HS-5 (cell line): ENCODE data around the gene DGKI.
"Not testable (repeated sequence)": the region's sequence is repeated elsewhere in the genome, so short reads cannot be mapped to it uniquely, and the experiment has no call there.

Experiments
- DNase-seq: peaks from one replicate; pipeline ENCODE4 v3.0.0-alpha.2; 2012; ENCODE audit warnings: low read depth

The DGKI gene

DNA sequence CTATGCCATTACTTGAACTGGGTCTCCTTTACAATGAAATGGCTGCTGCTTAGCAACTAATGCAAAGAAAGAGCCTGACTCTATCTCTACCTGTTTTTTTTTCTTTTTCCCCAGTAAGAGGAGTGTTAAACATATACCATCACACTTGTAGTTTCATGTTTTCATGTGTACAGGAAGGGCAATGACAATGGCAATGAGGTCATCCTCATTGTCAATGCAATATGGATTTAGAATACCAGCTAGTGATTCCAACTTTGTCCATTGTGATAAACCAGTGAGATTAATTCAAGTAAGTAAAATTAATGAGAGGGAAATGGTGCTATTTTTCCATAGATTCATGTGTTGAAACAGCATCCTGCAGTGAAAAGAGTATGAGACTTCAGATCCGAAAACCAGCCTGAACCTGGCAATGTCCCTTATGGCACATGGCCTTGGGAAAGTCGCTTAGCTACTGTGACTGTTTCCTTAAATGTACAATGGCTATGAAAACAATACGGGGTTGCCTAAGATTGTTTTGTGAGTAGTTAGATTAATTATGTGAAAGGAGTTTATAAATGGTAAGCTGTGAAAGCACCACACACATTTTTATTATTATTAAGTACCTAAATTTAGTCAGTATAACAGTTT is 11.2 kb downstream of the DGKI start:
- no peak for DNase-seq

DNA sequence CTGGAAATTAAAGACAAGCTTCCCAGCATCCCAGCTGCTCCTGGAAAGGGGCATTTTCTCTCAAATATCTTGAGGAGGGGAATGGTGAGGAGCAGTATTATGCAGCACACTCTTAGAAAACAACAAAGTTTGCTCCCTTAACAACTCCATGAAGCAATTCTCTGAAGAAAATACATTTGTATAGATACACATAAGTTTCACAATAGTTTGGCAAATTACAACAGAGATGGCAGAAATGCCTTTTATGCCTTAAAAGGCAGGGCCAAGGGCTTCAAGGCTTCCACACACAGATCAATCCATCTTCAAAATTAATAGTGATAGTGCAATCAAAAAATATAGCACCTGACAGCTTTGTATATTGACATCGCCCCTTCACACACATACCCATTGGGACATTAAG is 12.2 kb downstream of the DGKI start:
- DNase-seq, result no peak

DNA sequence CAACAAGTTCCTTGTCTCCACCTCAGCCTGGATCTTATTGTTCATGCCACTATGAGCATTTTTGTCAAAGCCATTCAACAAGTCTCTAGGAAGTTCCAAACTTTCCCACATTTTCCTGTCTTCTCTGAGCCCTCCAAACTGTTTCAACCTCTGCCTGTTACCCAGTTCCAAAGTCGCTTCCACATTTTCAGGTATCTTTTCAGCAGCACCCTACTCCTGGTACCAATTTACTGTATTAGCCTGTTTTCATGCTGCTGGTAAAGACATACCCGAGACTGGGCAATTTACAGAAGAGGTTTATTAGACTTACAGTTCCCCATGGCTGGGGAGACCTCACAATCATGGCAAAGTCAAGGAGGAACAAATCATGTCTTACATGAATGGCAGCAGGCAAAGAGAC is 13.8 kb downstream of the DGKI start:
- DNase-seq, result not testable (repeated sequence)

DNA sequence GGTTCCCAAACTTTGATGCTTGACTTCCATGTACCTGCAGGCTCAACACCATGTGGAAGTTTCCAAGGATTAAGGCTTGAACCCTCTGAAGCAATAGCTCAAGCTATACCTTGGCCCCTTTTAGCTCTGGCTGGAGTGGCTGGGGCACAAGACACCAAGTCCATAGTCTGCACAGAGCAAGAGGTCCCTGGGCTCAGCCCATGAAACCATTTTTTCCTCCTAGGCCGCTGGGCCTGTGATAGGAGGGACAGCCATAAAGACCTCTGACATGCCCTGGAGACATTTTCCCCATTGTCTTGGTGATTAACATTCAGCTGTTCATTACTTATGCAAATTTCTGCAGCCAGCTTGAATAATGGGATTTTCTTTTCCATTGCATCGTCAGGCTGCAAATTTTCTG is 14.4 kb downstream of the DGKI start:
- DNase-seq, result no peak

DNA sequence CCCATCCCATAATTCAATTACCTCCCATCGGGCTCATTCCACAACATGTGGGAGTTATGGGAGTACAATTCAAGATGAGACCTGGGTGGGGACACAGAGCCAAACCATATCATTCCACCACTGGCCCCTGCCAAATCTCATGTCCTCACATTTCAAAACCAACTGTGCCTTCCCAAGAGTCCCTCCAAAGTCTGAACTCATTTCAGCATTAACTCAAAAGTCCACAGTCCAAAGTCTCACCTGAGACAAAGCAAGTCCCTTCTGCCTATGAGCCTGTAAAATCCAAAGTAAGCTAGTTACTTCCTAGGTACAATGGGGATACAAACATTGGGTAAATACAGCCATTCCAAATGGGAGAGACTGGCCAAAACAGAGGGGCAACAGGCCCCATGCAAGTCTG is 15.2 kb downstream of the DGKI start:
- not testable (repeated sequence) for DNase-seq

DNA sequence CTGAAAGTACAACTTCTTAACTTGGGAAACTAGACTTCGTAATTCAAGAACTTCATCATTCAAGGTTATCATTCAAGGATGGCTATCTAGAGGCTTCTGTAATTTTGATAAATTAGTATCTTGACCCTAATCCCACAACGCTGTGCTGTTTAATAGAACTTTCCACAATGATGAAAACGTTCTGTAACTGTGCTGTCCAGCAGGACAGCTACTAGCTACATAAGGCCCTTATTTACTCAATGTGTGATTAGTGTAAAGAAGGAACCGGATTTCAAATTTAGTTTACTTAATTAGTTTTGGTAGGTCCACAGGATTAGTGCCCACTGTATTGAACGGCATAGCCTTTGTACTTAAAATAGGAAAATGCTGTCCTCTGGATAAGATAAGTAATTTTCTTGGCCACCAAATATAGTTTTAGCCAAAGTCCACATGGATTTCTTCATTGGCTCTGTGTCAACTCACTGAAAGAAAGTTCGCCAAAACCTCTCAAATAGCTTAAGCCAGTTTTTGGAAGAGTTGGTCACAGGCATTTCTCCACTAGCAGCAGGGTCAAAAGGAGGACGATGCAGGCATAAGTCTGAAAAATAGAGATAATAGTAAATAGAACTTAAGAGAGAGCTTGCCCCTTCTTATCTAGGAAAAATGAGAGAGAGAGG is 17.3 kb downstream of the DGKI start:
- no peak for DNase-seq

DNA sequence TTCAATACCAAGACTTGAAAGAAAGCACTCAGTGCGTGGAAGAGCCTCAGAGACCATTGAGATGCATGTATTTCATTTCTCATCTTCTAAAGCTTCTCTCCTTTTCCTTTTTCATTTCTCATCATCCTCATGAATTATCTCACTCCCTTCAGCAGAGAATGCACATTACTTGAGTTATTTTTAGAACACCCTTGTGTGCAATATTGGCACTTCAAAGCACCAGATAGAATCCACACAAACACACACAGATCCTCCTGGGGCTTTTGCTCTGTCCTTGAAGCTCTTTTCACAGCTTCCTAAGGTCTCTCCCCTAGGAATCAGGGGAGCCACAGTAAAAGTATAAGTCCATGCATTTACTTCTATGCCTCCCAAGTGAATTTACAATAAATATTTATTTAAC is 18.3 kb downstream of the DGKI start:
- DNase-seq, result no peak

DNA sequence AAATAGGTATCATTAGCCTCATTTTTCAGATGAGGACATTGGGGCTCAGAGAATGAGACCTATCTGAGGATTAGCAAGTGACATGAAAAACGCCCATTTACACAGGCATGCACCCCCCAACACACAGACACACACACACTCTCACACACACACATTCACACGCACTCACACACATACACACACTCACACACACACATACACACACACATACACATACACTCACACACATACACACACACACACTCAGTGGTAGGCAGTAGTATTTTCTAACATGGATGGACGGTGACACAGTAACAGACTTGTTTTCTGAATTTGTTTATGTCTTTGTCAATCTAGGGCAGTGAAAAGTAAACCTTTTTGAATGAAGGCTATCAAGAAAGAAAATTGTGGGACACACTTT is 21.3 kb downstream of the DGKI start:
- no peak for DNase-seq

DNA sequence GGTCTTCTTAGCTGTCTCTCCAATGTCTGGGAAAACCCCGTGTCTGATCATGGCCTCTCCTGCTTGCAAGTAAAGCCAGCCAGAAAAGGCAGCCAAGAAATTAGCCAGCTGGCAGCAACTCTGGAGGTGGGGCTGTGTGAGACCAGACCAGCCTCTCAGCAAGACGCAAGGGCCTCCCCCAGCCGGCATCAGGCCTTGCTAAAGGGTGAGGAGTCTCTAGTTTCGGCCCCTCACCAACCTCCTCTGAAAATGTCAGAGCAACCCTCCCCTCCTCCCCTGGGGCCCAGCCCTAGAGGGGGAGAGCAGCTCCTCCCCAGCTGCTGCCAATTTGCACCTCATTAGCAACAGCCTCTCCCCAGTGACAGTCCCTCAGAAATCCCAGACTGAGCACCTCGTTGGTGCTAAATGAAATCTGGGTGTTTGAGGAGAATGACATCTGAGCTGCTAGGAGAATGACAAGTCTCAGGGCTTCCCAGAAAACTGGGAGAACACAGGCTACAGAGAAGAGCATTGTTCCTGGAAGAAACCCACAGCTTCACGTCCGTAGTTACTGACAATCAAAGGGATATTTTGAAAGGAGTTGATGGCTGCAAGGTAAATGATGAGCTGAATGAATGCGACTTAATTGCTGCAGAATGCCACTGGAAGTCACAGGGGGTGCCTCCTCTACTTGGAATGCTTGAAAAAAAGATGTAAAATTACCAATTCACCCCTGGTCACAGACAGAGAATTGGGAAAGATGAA is 25.9 kb downstream of the DGKI start:
- no peak for DNase-seq

DNA sequence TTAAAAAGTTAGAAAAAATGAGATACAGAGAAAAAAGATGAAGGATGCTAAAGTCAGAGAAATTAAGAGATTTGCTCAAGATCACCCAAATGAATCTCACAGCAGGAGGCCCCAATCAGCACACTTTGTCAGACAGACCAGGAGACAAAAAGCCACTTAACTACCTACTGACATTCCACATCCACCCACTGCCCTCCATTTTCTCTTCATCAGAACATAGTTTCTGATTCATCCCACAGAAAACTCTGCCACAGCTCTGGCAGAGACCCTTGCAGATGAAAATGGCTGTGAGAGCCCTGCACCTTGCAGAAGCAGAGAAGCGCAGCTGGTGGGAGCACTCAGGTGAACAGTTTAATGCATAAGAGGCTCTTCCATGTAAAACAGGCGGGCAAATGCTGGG is 26.6 kb downstream of the DGKI start:
- DNase-seq, result no peak

DNA sequence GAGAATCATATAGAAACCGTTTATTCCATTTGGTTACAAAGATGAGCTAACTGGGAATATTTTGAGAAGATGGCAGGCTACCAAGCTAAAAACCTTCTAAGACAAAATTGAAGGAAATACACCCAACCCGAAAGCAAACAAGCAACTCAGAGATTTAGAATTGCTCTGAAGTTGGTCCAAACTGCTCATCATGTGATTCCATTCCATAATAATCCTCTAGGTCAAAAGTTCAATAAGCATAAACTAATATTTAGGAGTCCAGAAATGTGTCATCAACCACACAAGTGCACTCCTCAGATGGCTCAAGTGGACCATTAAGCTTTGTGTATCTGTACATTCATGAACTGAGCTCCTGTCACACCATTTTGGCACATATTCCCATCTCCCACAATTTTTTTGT is 28.7 kb downstream of the DGKI start:
- peak; percentile 1 for DNase-seq

DNA sequence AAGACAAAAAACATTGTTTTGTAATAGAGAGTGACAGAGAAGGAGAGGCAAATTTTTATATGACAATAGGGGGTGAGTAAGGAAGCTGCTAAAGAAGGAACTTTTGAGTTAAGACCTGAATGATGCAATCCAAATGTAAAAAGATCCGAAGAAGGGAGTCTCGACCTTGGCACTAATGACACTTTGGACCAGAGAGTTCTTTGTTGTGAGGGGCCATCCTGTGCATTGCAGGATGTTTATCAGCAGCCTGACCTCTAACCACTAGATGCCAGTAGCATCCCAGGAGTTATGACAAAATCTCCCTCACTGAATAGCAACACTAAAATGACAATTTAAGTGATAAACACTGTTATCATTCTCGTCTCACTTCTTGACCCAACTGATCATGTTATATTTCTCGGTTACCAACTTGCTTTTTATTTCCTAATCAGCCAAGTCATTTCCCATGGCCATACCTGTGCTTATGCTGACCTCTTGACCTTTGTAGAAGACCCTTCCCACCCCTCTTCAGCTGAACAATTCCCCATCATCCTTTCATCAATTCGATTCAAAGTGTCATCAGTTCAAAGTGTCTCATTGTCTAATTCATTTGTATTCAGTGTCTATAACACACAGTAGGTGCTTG is 30.0 kb downstream of the DGKI start:
- no peak for DNase-seq

DNA sequence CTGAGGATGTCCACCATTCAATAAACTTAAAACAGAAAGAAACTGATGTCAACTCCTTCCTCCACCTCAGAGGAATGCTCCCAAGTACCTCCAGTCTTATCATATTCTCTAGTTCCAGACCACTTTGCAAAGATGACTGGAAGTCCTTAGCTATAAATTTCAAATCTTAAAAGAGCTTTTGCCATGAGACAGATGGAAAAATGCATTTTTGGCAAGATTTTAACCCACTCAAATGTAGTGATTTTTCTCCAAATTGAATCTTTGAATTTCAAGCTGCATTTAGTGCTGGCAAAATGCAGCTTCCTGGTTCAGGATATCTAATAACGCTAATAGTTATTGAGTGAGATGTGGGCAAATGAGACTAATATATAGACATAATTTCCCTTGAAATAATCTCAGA is 33.2 kb downstream of the DGKI start:
- no peak for DNase-seq

DNA sequence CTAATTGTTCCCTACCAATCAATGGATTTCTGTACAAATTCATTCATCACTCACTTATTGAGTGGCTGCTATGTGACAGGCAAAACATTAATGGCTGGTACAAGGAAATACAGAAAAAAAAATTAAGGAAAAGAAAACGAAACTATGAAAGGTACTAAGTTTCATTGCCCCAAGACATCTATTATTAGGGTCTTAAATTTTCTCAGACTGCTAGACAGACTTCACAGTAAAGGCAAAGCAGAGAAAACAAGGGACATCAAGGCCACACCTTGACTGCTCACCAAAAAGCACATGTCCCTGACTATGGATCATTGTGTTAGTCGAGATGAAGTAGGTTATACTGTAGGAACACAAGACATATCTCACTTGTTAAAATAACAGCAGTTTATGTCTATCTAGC is 36.5 kb downstream of the DGKI start:
- DNase-seq, result no peak

DNA sequence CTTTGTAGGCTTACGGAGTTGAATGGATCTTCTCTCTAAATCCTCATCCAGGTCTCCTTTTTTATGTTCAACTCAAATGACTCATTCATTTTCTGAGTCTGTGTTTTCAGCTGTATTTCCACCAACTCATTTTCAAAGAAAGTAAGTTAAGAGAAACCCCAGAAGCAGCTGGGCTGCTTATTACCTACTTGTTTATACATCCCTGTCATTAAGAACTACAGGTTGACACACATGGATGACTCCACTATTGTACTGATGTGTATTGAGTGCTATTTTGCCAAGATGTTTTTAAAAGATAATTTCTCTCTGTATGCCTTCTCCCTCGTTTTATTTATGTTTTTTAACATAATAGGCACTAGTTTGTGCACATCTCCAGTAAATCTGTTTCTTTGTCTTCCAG is 41.9 kb downstream of the DGKI start:
- DNase-seq, result no peak

DNA sequence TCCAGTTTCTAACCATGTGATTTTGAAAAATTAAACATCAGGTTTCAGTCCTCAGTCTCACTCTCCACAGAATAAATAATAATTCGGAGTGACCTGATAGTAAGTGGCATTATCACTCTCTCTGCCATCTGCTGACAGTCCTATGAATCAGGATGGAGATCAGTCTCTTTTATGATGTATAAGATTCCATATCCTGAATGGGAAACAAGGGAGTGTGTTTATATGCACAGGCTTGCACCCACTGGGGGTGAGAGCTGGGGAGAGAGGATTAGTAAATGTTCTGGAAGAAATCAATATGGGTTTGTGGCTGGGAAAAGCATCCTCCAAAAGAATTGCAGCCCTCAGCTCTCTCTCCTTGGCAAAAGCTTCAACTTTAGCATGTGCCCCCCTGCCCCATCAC is 45.3 kb downstream of the DGKI start:
- DNase-seq, result no peak

DNA sequence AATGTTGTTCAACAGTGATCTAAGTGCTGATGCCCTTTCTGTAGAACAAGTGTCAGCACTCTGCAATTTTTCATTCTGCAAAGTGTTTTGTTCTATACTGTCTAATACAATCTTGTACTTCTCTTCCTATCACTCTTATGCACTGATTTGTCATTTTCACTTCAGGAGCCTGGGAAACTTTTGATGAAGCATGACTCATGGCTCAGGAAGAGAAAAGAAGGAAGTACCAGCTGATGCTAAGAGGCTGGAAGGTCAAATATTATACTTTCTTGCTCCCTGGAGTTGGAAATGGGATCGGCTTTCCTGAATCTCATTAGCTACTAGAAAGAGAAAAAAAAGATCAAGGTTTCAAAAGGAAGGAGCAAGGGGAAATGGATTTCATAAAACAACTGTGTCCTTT is 45.8 kb downstream of the DGKI start:
- DNase-seq, result peak; percentile 14

DNA sequence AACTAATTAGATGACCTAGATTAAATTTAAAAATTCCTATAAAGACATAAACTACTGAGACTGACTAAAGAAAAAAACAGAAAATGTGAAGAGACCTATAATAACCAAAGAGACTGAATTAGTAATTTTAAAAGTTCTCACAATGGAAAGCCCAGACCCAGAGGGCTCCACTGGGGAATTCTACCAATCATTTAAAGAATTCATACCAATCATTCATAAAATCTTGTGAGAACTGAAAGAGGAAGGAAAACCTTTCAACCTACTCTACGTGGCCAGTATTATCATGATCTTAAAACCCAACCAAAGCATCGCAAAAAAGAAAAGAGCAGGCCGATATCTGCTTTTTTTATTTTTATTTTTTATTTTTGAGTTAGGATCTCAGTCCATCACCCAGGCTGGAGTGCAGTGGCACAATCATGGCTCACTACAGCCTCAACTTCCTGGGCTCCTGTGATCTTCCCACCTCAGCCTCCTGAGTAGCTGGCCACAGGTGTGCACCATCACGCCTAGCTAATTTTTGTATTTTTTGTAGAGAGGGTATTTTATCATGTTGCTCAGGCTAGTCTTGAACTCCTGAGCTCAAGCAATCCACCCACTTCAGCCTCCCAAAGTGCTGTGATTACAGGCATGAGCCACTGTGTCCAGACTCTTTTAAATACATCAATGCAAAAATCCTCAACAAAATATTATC is 48.6 kb downstream of the DGKI start:
- no peak for DNase-seq

DNA sequence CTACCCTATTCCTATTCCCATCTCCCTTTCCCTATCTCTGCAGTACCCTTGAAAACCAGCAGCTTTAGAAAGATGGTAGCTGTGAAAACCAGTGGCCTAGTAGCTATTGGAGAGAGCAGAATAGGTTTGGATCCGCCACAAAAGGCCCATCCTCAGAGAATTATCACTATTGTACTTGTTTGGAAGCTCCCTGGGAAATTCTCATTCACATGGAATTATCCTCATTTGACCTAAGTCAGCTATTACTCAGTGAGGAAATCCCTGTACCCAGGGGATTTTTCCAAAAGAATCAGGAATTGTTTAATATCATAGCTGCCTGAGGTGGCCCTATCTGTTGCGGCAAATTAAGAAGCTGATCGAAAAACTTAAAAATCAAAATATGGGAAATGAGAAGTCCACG is 51.6 kb downstream of the DGKI start:
- no peak for DNase-seq

DNA sequence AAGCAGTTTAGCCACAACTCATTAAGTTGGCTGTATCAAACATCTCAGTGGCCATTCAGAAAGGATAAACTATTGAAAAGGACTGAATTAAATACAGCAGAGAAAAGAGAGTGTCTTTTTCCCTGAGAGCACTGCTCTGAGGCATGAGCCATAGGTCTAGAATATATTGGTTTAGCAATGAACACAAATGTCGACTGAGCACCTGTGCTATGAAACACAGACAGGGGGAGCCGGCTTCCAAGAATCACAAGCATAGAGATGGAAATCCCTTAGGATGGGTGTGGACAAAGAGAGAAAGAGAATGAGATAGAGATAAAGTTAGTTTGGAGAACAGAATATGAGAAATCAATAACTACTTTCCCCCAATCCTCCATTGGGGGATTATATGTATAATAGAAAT is 54.8 kb downstream of the DGKI start:
- DNase-seq, result no peak

DNA sequence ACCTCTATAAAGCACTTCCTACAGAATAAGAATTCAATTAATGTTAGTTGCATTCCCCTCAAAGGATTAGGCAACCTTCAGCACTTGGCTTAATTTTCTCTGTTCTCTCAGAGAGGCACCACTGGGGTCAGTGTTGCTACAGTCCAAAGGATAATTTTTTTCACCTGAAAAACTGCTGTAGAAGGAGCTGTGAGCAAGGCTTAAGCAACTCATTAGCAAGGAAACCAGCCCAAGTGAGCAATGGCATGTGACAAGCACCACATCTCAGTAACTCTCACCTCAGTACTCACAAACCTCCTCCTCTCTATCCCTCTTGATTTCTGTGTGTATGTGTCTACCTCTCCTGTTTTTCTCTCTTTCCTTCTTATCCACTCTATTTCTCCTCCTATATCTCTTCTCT is 55.9 kb downstream of the DGKI start:
- no peak for DNase-seq

DNA sequence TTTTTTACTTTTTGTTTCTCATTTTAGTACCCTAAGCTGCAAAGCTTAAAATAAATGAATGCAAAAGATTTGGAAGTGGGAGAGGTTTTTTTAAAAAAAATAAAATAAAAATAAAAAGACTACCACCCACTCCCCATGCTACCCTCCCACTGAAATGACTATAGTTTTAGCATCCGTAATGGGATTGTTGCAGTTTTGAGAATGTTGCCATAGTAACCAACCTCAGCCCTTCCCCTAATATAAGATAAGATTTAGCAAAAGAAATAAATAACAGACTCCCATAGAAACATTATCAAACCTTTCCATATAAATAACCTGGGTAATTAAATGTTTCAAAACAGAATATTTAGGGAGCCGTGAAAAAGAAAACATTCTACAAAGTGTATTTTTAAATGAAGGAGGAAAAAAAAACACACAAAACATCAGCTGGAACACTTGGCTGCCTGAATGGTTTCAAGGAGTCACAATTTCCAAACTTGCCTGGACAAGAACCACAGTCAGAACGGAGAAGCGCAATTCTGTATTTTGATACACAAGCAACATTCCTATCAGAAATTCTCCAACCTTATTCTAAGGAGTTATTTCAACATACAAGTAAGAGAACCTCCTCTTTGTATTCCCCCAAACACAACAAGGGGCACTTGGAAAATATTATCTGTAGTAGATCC is 57.4 kb downstream of the DGKI start:
- DNase-seq, result no peak
